ENCODE results near the gene MAML1.

The MAML1 gene

GRCh38 chr5:179732918-179733771, 523 bp downstream of the MAML1 start:
- peak; percentile 82 for DNase-seq

- no peak for DNase-seq
These were observed 1.1 kb downstream of the MAML1 start for GRCh38 chr5:179733772-179734126.

GRCh38 chr5:179734536-179735164, 2.0 kb downstream of the MAML1 start:
- DNase-seq: no peak

GRCh38 chr5:179738742-179739141, 6.1 kb downstream of the MAML1 start:
- DNase-seq: no peak

- peak; percentile 17 for DNase-seq
These were observed 11.5 kb downstream of the MAML1 start for GRCh38 chr5:179744106-179744505.

GRCh38 chr5:179746872-179747271, 14.2 kb downstream of the MAML1 start:
- no peak for DNase-seq

- no peak for DNase-seq
These were observed 15.2 kb downstream of the MAML1 start for GRCh38 chr5:179747811-179748210.

- DNase-seq: peak; percentile 28
These were observed 17.4 kb downstream of the MAML1 start for GRCh38 chr5:179749857-179750508.

- peak; percentile 24 for DNase-seq
These were observed 21.3 kb downstream of the MAML1 start for GRCh38 chr5:179753971-179754370.

- no peak for DNase-seq
These were observed 22.4 kb downstream of the MAML1 start for GRCh38 chr5:179755022-179755421.

- DNase-seq: peak; percentile 61
These were observed 26.3 kb downstream of the MAML1 start for GRCh38 chr5:179758955-179759354.

- peak; percentile 69 for DNase-seq
These were observed 27.2 kb downstream of the MAML1 start for GRCh38 chr5:179759581-179760551.

GRCh38 chr5:179762079-179762780, 29.6 kb downstream of the MAML1 start:
- no peak for DNase-seq

GRCh38 chr5:179762781-179763176, 30.2 kb downstream of the MAML1 start:
- no peak for DNase-seq

GRCh38 chr5:179763215-179763945, 30.8 kb downstream of the MAML1 start:
- peak; percentile 77 for DNase-seq

- DNase-seq: no peak
These were observed 31.4 kb downstream of the MAML1 start for GRCh38 chr5:179764056-179764455.

- DNase-seq: no peak
These were observed 32.8 kb downstream of the MAML1 start for GRCh38 chr5:179765400-179765799.

GRCh38 chr5:179766021-179766725, 33.6 kb downstream of the MAML1 start:
- DNase-seq: no peak

GRCh38 chr5:179766726-179767455, 34.3 kb downstream of the MAML1 start:
- no peak for DNase-seq
